GM19238 (cell line): Measurements from ENCODE around the gene POU3F1.
A peak's percentile ranks its signal among the peaks of the same experiment; 100 is the strongest.
"Not testable (repeated sequence)": the region's sequence is repeated elsewhere in the genome, so short reads cannot be mapped to it uniquely, and the experiment has no call there.

Experiments used
- DNase-seq: peaks from one replicate; pipeline ENCODE4 v3.0.0; 2011; ENCODE audit warnings: low spot score; ENCODE audit not compliant: insufficient read length

The POU3F1 gene

DNA sequence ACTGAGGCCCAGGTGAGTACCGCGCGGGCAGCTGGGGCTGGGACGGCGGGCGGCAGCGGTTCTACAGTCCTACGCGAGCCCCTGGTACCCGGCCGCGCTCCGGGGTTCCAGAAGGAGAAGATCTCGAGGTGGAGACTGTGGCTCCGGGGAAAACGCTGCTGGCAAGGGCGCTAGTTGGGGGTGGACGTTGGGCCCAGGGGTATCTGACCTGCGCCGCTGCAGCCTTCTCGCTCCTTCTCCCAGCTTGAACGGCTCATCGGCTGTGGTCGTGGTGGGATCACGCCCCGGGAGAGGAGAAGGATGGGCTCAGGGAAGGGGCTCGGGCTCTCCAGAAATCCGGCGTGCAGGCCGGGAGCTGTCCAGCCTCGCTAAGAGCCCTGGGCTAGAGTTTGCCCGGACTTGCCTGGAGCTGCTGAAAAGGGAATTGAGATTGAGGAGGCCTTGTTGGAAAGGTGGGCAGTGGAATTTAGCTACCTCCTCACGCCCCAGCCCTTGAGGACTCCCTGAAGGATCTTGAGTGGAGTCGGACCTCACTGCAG, 1.1 kb upstream of the POU3F1 start:
- DNase-seq = peak; percentile 34

DNA sequence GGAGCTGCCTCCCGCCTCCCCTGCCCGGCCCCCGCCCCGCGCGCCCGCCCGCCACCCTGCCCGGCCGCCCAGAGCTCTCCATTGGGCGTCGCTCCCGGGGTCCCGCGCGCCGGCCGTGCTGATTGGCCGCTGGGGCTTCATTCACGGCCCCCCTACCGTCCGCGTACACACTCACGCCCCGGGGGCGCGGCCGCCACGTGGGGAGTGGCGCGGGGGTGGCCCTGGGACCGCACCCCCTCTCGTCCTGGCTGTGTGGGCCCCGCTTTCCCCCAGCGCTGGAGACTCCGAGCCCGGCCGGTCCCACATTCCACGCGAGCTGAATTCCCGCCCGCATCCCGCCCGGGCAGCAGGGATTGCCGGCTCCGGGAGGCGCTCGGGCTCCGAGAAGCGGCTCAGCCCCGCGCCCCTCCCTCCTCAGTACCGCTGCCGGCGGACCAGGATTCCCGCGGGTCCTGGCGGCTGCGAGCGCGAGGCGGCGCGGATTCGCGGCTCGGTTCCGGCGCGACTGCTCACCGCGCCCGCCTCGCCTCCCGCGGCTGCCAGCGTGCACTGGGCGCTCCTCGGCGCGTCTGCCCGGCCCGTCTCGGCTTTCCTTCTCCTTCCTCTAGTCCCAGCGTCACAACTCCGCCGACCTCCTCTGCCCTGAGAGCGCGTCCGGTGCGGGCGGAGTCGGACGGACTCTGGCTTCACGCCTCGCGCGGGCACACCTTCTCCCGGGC, 450 bp upstream of the POU3F1 start:
- DNase-seq = peak; percentile 89

DNA sequence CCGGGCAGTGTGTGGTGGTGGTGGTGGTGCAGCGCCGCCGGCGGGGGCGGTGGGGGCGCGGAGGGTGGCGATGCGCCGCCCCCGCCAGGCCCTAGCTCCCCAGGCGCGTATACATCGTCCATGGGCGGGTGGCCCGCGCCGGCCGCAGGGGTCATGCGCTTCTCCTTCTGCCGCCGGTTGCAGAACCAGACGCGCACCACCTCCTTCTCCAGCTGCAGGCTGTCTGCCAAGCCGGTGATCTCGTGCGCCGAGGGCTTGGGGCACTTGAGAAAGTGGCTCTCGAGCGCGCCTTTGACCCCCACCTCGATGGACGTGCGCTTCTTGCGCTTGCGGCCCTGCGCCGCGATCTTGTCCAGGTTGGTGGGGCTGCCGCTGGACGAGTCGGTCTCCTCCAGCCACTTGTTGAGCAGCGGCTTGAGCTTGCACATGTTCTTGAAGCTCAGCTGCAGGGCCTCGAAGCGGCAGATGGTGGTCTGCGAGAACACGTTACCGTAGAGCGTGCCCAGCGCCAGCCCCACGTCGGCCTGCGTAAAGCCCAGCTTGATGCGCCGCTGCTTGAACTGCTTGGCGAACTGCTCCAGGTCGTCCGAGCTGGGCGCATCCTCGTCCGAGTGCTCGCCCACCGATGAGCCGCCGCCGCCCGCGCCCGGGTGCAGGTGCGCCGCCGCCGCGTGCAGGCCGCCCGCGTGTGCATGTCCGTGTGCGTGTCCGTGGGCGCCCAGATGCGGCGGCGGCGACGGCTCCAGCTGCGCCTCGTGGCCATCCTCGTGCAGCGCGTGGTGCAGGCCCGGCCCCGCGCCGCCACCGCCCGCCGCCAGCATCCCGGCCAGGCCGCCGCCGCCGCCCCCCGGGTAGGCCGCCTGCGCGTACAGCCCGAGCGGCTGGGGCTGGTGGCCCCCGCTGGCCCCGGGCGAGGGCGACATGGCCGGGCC, 926 bp downstream of the POU3F1 start:
- no peak for DNase-seq

DNA sequence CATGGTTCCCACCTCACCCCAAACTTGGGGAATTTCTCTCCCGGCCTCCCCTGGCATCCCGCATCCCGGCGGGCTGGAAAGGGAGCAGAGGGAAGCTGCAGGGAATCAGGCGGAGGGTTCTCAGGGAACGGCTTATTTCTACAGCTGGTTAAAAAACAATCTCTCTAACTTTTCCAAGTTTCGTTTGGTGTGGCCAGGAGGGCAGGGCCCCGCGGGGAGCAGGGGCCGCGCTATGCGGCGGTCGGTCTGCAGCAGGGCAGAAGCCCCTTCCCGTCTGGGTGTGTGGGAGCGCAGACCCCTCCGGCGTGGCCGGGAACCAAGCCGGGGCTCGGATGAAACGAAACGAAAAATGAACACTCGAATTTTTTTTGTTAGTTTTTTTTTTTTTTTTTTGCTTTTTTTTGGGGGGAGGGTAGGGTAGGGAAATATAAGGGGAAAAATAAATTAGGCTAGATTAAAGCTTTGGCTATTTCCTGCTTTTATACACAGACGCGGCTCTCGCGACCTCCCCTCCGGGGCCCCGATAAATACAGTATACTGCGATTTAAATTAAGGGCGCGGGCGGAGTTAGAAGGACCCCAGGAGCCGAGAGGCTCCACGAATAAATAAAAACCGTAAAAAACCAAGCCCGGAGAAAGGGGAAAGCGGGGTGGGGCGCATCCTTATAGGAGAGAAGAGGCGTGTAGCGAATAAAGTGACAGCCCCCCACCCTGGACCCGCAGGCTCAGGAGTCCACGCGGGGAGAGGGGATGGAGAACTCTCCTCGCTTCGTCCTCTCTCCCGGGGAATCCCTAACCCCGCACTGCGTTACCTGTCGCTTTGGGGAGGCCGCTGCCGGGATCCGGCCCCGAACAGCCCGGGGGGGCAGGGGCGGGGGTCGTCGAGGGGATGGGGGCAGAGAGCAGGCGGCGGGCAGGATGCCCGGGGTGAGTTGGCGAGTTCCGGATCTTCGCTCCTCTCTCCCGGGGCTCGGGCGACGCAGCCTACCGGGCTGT, 2.1 kb downstream of the POU3F1 start:
- no peak for DNase-seq

DNA sequence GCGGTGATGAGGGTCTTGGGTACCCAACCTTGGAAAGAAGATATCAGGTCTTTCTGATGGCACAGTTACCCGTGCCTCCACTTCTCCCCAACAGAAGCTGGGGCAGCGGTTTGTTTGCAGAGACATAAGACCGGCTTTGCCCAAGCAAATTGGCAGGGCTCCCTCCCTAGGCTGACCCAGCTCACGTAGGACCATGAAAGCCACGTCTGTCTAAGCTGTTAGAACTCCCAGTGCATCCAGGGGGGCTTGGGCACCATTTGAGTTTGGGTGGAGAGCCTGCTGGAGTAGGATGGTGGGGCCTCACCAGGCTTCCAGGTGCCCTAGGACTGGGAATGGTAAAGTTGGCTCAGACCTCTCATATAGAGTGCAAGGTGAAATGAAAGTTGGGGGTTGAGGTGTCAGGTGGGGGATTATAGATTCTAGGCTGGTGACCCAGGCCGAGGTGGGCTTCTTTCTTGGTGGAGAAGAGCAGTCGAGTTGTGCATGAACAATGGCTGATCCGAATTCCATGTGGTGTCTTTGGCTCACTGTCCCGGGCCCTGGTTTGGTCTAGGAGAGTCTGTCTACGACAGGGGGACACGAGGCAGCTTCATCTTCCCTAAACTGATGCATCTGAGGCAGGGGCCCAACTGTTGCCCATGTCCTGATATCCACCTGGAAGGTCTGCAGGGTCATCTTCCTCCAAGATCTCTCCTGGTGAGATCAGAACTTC, 3.4 kb downstream of the POU3F1 start:
- DNase-seq = no peak

DNA sequence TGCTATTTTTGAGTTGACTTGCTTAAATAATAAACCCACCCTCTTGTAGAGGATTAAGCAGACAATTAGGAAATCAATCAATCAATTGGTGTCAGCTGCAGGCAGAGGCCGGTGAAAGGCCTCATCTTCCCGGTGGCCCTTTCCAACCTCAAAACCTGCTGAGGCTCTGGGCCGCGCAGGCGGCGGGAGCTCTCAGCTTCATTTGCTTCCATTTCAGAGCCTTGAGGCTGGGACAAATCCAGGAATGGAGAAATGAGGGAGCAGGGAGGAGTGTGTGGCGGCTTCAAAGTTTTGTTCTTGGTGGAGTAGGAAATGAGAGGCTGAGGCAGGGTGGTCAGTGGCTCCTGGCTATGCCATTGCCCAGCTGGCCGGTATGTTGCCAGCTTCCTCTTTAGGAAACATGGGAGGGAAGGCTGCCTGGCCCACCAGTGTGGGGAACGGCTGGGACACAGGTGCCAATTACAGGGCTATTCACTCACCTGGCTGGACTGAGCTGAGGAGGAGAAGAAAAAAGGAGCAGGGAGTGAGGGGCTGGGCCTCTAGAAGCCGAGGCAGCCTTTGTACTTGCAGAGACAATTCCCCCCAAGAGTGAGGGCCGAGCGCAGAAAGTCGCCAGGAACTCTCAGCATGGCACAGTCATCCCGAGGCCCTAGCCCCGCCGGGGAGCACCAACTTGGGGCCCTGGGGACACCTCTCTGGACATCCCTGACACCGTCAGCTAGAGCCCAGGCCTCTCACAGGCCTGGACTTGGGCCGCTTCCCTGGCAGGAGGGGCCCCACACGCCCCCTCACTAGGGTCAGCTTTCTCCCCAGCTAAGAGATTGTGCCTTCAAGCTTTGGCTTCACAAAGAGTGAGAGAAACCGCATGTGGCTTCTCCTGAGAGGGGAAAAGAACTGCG, 4.4 kb downstream of the POU3F1 start:
- no peak for DNase-seq

DNA sequence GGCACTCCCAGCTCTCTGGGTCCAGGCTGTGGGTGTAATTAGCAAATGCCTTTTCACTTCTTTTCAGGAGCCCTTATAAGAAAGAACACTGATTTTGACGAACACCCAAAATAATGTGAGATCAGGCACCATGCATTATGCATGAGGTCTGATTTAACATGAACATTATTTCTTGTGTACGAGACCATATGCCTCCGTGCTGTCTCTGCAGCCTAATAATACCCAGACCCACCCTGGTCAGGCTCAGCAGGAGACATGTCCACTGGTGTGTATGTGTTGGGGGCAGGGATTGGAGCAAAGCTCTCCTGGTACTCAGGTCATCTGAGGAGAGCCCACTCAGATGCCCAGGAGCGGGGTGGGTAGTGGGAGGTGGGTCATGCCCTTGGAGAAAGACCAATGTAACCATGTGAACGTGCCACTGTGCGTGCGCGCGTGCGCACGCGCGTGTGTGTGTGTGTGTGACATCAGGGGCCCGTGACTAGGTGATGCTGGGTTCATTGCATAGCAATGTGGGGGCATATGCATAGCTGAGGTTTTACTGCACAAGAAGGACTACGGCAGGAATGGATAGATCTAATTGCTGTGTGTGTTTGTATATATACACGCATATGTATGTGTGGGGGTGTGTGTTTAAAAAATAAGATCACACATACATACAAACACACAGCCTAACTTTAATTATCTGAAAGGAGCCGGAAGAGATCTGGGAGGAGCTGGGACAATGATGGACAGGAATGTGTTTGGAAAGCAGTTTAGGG, 7.1 kb downstream of the POU3F1 start:
- DNase-seq = no peak

DNA sequence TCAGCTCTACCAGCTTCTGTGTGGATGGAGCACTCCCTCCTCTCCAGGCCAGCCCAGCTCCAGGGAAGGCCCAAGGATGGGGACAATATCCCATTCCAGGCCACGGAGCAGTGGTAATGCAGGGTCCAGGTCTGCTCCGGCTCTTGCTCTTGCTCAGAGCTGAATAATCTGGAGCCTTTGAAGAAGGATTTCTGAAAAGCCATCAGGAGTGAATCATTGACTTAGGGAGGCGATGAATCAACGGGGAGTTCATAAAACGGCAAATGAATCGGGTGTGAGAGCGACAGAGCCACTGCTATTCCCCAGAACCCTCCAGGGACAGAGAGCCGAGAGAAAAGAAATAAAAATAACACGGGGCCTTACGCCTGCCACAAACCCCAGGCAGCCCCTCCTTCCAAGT, 7.7 kb downstream of the POU3F1 start:
- DNase-seq = no peak

DNA sequence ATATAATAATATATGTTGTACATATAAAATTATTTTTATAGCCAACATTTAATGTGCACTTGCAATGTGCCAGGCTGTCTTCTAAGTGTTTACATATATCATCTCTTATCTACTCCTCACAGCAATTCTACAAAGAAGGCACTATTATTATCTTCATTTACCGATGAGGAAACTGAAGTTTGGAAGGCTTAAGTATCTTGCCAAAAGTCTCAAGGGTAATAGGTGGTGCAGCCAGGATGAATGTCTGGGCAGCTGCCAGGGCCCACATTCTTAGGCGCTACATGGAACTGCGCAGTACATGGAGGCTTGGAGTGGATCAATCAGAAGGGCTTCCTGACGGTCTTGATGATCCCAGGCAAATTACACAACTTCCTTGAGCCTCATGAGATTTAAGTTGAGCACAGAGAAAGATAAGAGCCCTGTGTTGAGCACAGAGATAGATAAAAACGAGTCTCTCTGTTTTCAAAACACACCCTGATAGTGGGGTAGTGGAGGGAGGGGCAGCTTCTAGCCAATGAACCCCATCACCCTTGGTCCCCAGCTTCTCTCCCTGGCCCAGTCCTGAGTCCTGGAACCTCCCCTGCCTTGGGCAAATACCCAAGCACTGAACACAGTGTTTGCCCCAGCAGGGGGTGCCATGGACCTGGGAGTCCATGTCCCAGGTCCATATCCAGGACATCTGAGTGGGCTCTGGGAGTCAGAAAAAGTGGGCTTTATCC, 9.2 kb downstream of the POU3F1 start:
- peak; percentile 30 for DNase-seq

DNA sequence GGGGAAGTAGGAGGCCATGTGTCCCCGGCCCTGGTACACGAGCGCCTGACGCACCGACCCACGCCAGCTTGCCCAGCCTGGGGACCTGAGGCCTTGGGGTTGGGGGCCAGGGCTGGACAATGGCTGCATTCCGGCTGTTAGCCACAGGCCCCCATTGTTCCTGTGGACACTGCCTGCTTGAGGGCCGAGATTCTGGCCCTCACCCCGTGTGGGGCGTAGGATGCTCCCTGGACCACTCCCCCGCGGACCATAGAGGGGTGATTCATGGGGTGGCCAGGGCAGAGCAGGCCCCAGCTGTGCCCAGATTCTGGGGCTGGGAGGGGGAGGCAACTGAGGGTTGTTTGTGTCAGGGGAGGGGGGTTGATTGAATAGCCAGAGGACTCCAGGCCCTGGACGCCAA, 11.7 kb downstream of the POU3F1 start:
- DNase-seq = no peak

DNA sequence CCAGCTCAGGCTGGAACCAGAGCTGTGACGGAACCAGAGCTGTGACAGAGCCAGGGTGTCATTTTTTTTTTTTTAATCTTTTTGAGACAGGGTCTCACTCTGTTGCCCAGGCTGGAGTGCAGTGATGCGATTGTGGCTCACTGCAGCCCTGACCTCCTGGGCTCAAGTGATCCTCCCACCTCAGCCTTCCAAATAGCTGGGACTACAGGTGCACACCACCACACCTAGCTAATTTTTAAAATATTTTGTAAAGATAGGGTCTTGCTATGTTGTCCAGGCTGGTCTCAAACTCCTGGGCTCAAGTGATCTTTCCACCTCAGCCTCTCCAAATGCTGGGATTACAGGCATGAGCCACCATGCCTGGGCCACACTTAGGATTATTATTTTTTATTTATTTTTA, 13.6 kb downstream of the POU3F1 start:
- not testable (repeated sequence) for DNase-seq

DNA sequence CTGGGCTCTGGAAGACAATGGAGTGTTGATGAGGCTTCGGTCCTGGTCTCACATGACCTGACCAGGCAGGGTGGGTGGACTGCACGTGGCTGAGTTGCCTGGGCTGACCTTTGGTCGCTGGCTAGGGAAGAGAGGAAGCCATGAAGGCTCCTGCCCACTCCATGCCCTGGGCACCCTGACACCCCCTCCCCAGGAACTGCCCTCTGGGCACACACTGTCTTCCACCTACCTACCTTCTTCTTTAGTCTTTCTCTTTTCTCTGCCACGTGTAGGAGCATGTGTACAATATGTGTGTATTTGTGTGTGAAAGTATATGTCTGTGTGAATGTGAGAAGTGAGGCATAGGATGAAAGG, 15.1 kb downstream of the POU3F1 start:
- DNase-seq = no peak

DNA sequence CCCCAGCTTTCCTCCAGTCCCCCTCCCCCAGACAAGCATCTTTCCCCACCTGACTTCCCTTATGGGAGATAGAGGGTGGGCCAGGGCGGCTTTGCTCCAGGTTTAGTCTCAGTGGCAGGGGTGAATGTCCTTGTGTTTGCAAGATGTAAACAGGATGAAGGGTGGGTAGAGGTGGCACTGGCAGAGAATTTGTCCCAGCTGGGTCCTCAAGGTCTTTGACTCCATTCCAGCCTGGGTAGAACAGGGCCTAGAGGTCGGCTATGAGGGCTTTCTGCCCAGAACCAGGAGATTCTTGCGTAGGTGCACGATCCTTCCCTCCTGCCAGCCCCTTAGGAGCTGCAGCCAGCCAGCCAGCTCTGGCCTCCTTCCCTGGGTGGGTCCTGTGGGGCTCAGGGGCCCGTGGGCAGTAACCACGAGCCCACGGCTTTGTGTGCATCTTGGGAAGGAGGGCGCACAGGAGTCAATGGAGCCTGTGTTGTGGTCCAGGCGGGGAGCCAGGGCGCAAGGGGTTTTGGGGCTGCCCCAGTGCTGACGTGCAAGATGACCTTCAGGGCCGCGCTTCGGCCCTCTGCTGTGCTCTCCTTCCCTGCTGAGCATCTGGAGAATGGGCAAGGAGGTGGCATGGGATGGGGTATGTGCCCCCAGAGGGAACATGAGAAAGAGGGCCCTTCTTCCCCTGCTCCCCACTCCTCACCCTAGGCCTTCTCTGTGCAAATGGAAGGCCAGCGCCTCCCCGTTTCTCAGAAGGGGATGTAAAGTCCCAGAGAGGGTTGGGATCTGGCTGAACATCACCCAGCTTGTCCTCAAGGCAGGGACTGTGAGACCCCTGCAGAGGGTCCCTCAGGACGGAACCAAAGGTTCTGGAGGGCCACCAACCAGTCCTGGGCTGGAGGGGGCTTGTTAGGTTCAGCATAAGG, 15.7 kb downstream of the POU3F1 start:
- no peak for DNase-seq

DNA sequence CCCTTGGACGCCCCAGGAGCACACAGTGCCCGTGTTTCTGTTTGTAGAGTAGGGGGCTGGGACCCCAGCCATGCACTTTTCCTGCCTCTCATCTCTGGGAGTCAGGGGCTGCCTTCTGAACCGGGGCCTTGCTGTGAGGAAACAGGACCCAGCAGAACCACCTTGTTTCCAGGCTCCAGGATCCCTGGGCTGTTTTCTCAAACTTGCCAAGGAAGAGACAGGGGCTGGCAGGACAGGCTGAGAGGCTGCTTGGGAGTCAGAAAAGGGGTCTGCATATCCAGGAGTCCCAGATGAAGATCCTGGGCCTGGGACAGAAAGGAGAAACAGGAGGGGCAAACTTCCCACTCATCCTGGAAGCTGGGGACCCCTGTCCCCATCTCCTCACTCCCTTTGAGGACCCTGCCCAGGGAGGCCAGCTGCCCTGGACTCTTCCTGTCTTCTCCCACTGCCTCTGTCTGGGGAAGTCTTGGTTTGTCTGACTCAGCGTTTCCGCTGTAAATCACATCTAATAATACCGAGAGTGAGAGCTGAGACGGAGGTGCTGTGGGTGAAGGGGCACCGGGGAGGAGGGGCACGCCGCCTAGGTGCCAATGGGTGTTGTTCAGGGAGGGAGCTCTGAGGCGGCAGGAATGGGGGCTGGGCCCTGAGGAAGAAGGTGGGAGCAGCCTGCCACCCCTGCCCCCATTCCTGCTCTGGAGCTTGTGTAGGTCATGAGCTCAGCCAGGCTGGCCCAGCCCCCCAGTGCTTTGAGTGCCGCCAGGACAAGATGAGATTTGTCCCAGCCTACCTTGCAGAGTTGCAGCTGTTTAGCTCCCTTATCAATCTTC, 16.7 kb downstream of the POU3F1 start:
- peak; percentile 73 for DNase-seq

DNA sequence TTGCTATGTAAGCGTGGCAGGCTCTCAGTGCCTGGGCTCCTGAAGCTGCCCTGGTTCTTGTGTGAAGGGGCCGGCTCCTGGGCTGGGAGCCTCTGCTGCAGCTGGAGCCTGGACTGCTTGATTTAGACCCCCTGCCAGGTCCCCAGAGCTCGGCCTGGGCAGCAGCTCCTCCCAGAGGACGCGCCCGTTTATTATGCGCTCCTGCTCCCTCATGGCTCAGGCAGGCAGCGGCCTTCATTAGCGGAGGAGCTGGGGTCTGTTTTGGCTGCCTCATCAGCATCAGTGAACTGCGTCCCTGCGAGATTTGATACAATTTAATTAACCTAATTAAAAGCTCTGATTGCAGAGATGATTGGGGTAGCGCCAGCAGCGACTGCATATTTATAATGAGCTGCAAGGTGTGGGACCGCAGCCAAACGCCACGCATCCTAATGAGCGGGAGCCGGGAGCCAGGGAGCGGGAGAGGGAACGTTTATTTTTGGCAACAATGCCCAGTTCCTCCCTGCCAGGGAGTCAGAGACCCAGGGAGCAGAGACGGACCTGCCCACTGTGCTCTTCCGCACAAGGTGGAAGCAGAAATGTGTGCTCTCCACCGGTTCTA, 17.4 kb downstream of the POU3F1 start:
- no peak for DNase-seq

DNA sequence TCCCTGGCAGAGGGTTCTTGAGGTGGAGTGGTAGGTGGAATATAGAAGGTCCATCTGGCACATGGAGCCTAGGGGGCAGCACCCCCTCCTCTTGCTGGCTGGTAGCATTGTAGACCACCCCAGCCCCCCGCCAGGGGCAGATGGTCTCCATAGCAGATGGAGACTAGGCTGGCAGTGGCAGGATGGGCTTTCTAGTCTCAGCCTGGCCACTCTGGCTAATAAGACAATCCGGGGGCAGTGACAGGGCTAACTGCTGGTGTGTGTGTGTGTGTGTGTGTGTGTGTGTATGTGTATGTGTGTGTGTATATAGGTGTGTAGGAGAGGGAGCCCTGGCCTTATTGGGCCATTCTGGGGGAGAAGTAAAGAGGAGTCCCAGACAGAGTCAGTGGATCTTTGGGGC, 17.9 kb downstream of the POU3F1 start:
- no peak for DNase-seq
